Measurements from ENCODE around the gene CCDC85B.
A peak's percentile ranks its signal among the peaks of the same experiment; 100 is the strongest.
"Not testable (repeated sequence)": the region's sequence is repeated elsewhere in the genome, so short reads cannot be mapped to it uniquely, and the experiment has no call there.

CCDC85B gene

GRCh38 chr11:65887723-65888162 lies 2.7 kb upstream of the CCDC85B start:
- H3K9me3 ChIP-seq (ENCODE audit: control insufficient read depth in 1 of 2, low read length in 2 of 2), result no peaks in the 10 kb centered on the region
- H3K9ac ChIP-seq (ENCODE audit: low read depth in 1 of 2, low read length in 2 of 2), result peak overlapping the region; percentile 73 to 82
- peaks cover 0 to 3% of the 10 kb centered on the region in 2 donors for H3K27me3 ChIP-seq (ENCODE audit: control insufficient read depth in 1 of 2, insufficient read depth in 2 of 2, low read length in 2 of 2)
- peak overlapping the region; percentile 81 to 85 for H3K4me3 ChIP-seq (ENCODE audit: low read depth in 1 of 2, low read length in 2 of 2)
- H3K4me1 ChIP-seq (ENCODE audit: control insufficient read depth in 1 of 2, insufficient read depth in 2 of 2, low read length in 2 of 2), result peaks cover 46 to 63% of the 10 kb centered on the region in 2 donors
- peaks cover 15 to 26% of the 10 kb centered on the region in 2 donors for H3K36me3 ChIP-seq (ENCODE audit: control insufficient read depth in 1 of 2, insufficient read depth in 2 of 2, low read length in 2 of 2)
- peak overlapping the region; percentile 91 for H3K27ac ChIP-seq (ENCODE audit: low read depth, low read length)

GRCh38 chr11:65888163-65888814 lies 2.2 kb upstream of the CCDC85B start, which contains the start of gene FIBP:
Gene FIBP, minus strand, starts transcription at chr11:65888471. Its CDS starts 53 bp downstream, at chr11:65888418.
- Histone ChIP-seq H3K4me3 (ENCODE audit: low read depth in 1 of 2, low read length in 2 of 2) (peak within 1 kb of the TSS; percentile 81 to 85), H3K36me3 (ENCODE audit: control insufficient read depth in 1 of 2, insufficient read depth in 2 of 2, low read length in 2 of 2) (peaks cover 10 to 22% of the 10 kb centered on the region in 2 donors), H3K9me3 (ENCODE audit: control insufficient read depth in 1 of 2, low read length in 2 of 2) (no peaks in the 10 kb centered on the region), H3K27ac (ENCODE audit: low read depth, low read length) (peak within 1 kb of the TSS; percentile 91), H3K9ac (ENCODE audit: low read depth in 1 of 2, low read length in 2 of 2) (peak within 1 kb of the TSS; percentile 73 to 90), H3K27me3 (ENCODE audit: control insufficient read depth in 1 of 2, insufficient read depth in 2 of 2, low read length in 2 of 2) (peaks cover 0 to 3% of the 10 kb centered on the region in 2 donors), H3K4me1 (ENCODE audit: control insufficient read depth in 1 of 2, insufficient read depth in 2 of 2, low read length in 2 of 2) (peaks cover 50 to 66% of the 10 kb centered on the region in 2 donors)

- Histone ChIP-seq H3K9me3 (ENCODE audit: control insufficient read depth in 1 of 2, low read length in 2 of 2) (no peaks in the 10 kb centered on the region), H3K4me3 (ENCODE audit: low read depth in 1 of 2, low read length in 2 of 2) (peak overlapping the region; percentile 71 to 75), H3K27ac (ENCODE audit: low read depth, low read length) (peak overlapping the region; percentile 83), H3K9ac (ENCODE audit: low read depth in 1 of 2, low read length in 2 of 2) (peak overlapping the region; percentile 73 to 88), H3K36me3 (ENCODE audit: control insufficient read depth in 1 of 2, insufficient read depth in 2 of 2, low read length in 2 of 2) (peaks cover 0 to 3% of the 10 kb centered on the region in 2 donors), H3K27me3 (ENCODE audit: control insufficient read depth in 1 of 2, insufficient read depth in 2 of 2, low read length in 2 of 2) (peaks cover 0 to 3% of the 10 kb centered on the region in 2 donors), H3K4me1 (ENCODE audit: control insufficient read depth in 1 of 2, insufficient read depth in 2 of 2, low read length in 2 of 2) (peaks cover 41 to 63% of the 10 kb centered on the region in 2 donors)
These were observed 1.0 kb downstream of the CCDC85B start for GRCh38 chr11:65891219-65892136.

- H3K36me3 ChIP-seq (ENCODE audit: control insufficient read depth in 1 of 2, insufficient read depth in 2 of 2, low read length in 2 of 2); H3K27ac ChIP-seq (ENCODE audit: low read depth, low read length); H3K27me3 ChIP-seq (ENCODE audit: control insufficient read depth in 1 of 2, insufficient read depth in 2 of 2, low read length in 2 of 2); H3K9me3 ChIP-seq (ENCODE audit: control insufficient read depth in 1 of 2, low read length in 2 of 2): not testable (repeated sequence)
- Histone ChIP-seq H3K4me3 (ENCODE audit: low read depth in 1 of 2, low read length in 2 of 2) (peak overlapping the region; percentile 71 to 75), H3K4me1 (ENCODE audit: control insufficient read depth in 1 of 2, insufficient read depth in 2 of 2, low read length in 2 of 2) (peaks cover 36 to 59% of the 10 kb centered on the region in 2 donors), H3K9ac (ENCODE audit: low read depth in 1 of 2, low read length in 2 of 2) (peak overlapping the region in 1 of 2 donors; percentile 88)
These were observed 1.7 kb downstream of the CCDC85B start for GRCh38 chr11:65892137-65892540.

GRCh38 chr11:65892661-65893317 lies 2.3 kb downstream of the CCDC85B start:
- Histone ChIP-seq H3K4me3 (ENCODE audit: low read depth in 1 of 2, low read length in 2 of 2) (peak overlapping the region in 1 of 2 donors; percentile 28), H3K9ac (ENCODE audit: low read depth in 1 of 2, low read length in 2 of 2) (no peak overlapping the region)

GRCh38 chr11:65894034-65894591 lies 3.6 kb downstream of the CCDC85B start:
- peaks cover 29 to 43% of the 10 kb centered on the region in 2 donors for H3K4me1 ChIP-seq (ENCODE audit: control insufficient read depth in 1 of 2, insufficient read depth in 2 of 2, low read length in 2 of 2)
- H3K9ac ChIP-seq (ENCODE audit: low read depth in 1 of 2, low read length in 2 of 2), result peak overlapping the region in 1 of 2 donors; percentile 60
- peak overlapping the region; percentile 52 to 53 for H3K4me3 ChIP-seq (ENCODE audit: low read depth in 1 of 2, low read length in 2 of 2)

More at GRCh38 chr11:65892661-65893317, 2.3 kb downstream of the CCDC85B start:
- Histone ChIP-seq H3K27me3 (ENCODE audit: control insufficient read depth in 1 of 2, insufficient read depth in 2 of 2, low read length in 2 of 2) (peaks cover 0 to 3% of the 10 kb centered on the region in 2 donors), H3K27ac (ENCODE audit: low read depth, low read length) (no peak overlapping the region), H3K36me3 (ENCODE audit: control insufficient read depth in 1 of 2, insufficient read depth in 2 of 2, low read length in 2 of 2) (no peaks in the 10 kb centered on the region), H3K9me3 (ENCODE audit: control insufficient read depth in 1 of 2, low read length in 2 of 2) (no peaks in the 10 kb centered on the region), H3K4me1 (ENCODE audit: control insufficient read depth in 1 of 2, insufficient read depth in 2 of 2, low read length in 2 of 2) (peaks cover 30 to 53% of the 10 kb centered on the region in 2 donors)

GRCh38 chr11:65895482-65895981 lies 5.1 kb downstream of the CCDC85B start:
- Histone ChIP-seq H3K9ac (ENCODE audit: low read depth in 1 of 2, low read length in 2 of 2) (no peak overlapping the region), H3K27ac (ENCODE audit: low read depth, low read length) (no peak overlapping the region), H3K36me3 (ENCODE audit: control insufficient read depth in 1 of 2, insufficient read depth in 2 of 2, low read length in 2 of 2) (no peaks in the 10 kb centered on the region), H3K27me3 (ENCODE audit: control insufficient read depth in 1 of 2, insufficient read depth in 2 of 2, low read length in 2 of 2) (peaks cover 9 to 14% of the 10 kb centered on the region in 2 donors), H3K4me3 (ENCODE audit: low read depth in 1 of 2, low read length in 2 of 2) (no peak overlapping the region), H3K9me3 (ENCODE audit: control insufficient read depth in 1 of 2, low read length in 2 of 2) (no peaks in the 10 kb centered on the region), H3K4me1 (ENCODE audit: control insufficient read depth in 1 of 2, insufficient read depth in 2 of 2, low read length in 2 of 2) (peaks cover 18 to 39% of the 10 kb centered on the region in 2 donors)

More at GRCh38 chr11:65894034-65894591, 3.6 kb downstream of the CCDC85B start:
- Histone ChIP-seq H3K27ac (ENCODE audit: low read depth, low read length) (no peak overlapping the region), H3K27me3 (ENCODE audit: control insufficient read depth in 1 of 2, insufficient read depth in 2 of 2, low read length in 2 of 2) (peaks cover 4 to 7% of the 10 kb centered on the region in 2 donors), H3K9me3 (ENCODE audit: control insufficient read depth in 1 of 2, low read length in 2 of 2) (no peaks in the 10 kb centered on the region), H3K36me3 (ENCODE audit: control insufficient read depth in 1 of 2, insufficient read depth in 2 of 2, low read length in 2 of 2) (no peaks in the 10 kb centered on the region)

- H3K9ac ChIP-seq (ENCODE audit: low read depth in 1 of 2, low read length in 2 of 2), result no peak overlapping the region
- peaks cover 9 to 14% of the 10 kb centered on the region in 2 donors for H3K27me3 ChIP-seq (ENCODE audit: control insufficient read depth in 1 of 2, insufficient read depth in 2 of 2, low read length in 2 of 2)
- H3K36me3 ChIP-seq (ENCODE audit: control insufficient read depth in 1 of 2, insufficient read depth in 2 of 2, low read length in 2 of 2), result no peaks in the 10 kb centered on the region
- no peak overlapping the region for H3K27ac ChIP-seq (ENCODE audit: low read depth, low read length)
- no peak overlapping the region for H3K4me3 ChIP-seq (ENCODE audit: low read depth in 1 of 2, low read length in 2 of 2)
- peaks cover 17 to 39% of the 10 kb centered on the region in 2 donors for H3K4me1 ChIP-seq (ENCODE audit: control insufficient read depth in 1 of 2, insufficient read depth in 2 of 2, low read length in 2 of 2)
- no peaks in the 10 kb centered on the region for H3K9me3 ChIP-seq (ENCODE audit: control insufficient read depth in 1 of 2, low read length in 2 of 2)
These were observed 5.8 kb downstream of the CCDC85B start for GRCh38 chr11:65896034-65896999.
